Lower leg skin (tissue), 4 donors: ENCODE measurements around the gene METTL3. TPM values are rescaled to one million over a fixed set of nuclear protein-coding genes. Genes with fewer than 3 reads are reported as not detected.
A peak's percentile ranks its signal among the peaks of the same experiment; 100 is the strongest.

Source experiments
- DNase-seq, 2 donors: peaks; one replicate each; pipeline ENCODE4 v3.0.0-alpha.2; 2019; ENCODE audit warnings: low spot score in 2 of 2
- H3K4me3 ChIP-seq: fragments of 200-600 bp; sonication (generic); 2 replicates; pipeline ENCODE4 v1.5.1; 2017; ENCODE audit warnings: mild to moderate bottlenecking, low read depth; ENCODE audit not compliant: poor library complexity, severe bottlenecking
- CTCF ChIP-seq, 3 donors: fragments of 450-650 bp; IDR thresholded peaks; one replicate each; pipeline ENCODE4 v1.5.1; 2016; ENCODE audit warnings: antibody characterized with exemption in 3 of 3, mild to moderate bottlenecking in 3 of 3, moderate library complexity in 2 of 3
- POLR2A ChIP-seq, 2 donors: fragments of 450-650 bp; IDR thresholded peaks; one replicate each; pipeline ENCODE4 v1.6.1; 2016 to 2017; ENCODE audit warnings: antibody characterized with exemption in 2 of 2, mild to moderate bottlenecking in 1 of 2, moderate library complexity in 1 of 2
- WGBS, 2 donors: methylation state at CpG; one replicate each; pipeline ENCODE4 v1.1.5; 2018; 5-methylcytosine and 5-hydroxymethylcytosine counted together
- intact Hi-C: fragments of 100-400 bp; cut with DNase I; formaldehyde crosslinking; loops from one replicate; pipeline ENCODE4 v1.15.0; 2023; ENCODE audit warnings: low total_unique reads
- total RNA-seq, 4 donors: library from RNA; depleted of rRNA; stranded (reverse); fragments of >200 nt; gene quantifications; one replicate each; pipeline ENCODE4 v1.1.0, GENCODE V29; 2016

Gene METTL3
- total RNA-seq, 4 donors from 2014 or later = 33.4 to 60.0 (median 39.8) TPM

GRCh38 chr14:21476523-21476924, 34.6 kb downstream of the METTL3 start:
- H3K4me3 ChIP-seq = peak overlapping the region; percentile 29
- WGBS, 2 donors = 1% methylated on average over 26 of the region's 27 CpGs
- DNase-seq = peak in 1 of 2 donors; percentile 98
- TF ChIP-seq CTCF (IDR thresholded peaks at IDR 0.05) (no peak), POLR2A (IDR thresholded peaks at IDR 0.05) (no peak)
- intact Hi-C loops = loop anchor here (2.0 kb wide), 1 partner anchor 54 kb away; no protein-coding TSS in a partner anchor

- DNase-seq = no peak
- peak overlapping the region; percentile 29 for H3K4me3 ChIP-seq
- WGBS, 2 donors = 35 to 36% methylated on average over 10 of the region's 10 CpGs
- intact Hi-C loops = loop anchor here (2.0 kb wide), 1 partner anchor 55 kb away; no protein-coding TSS in a partner anchor
- TF ChIP-seq POLR2A (IDR thresholded peaks at IDR 0.05) (no peak), CTCF (IDR thresholded peaks at IDR 0.05) (no peak)
Measured at GRCh38 chr14:21475767-21476522, 35.2 kb downstream of the METTL3 start.

- H3K4me3 ChIP-seq = no peak overlapping the region
- intact Hi-C loops = no loop called here
- no peak for DNase-seq
- WGBS, 2 donors = 44 to 52% methylated on average over 1 of the region's 1 CpG
- TF ChIP-seq POLR2A (IDR thresholded peaks at IDR 0.05) (no peak), CTCF (IDR thresholded peaks at IDR 0.05) (no peak)
Measured at GRCh38 chr14:21467616-21468015, 43.5 kb downstream of the METTL3 start.

GRCh38 chr14:21455912-21456667, 55.0 kb downstream of the METTL3 start, which contains the start of gene CHD8:
CHD8 (minus strand) TSS chr14:21456123; CDS start chr14:21431643, 24,480 bp downstream.
- TF ChIP-seq CTCF (IDR thresholded peaks at IDR 0.05) (peak in 1 of 3 donors; percentile 15), POLR2A (IDR thresholded peaks at IDR 0.05) (no peak)
- intact Hi-C loops = no loop called here
- WGBS, 2 donors = 0 to 1% methylated on average over 29 to 36 of the region's 36 CpGs
- peak within 1 kb of the TSS; percentile 73 for H3K4me3 ChIP-seq
- peak; percentile 100 for DNase-seq

GRCh38 chr14:21455592-21455911, 55.6 kb downstream of the METTL3 start:
- WGBS, 2 donors = 0 to 1% methylated on average over 17 of the region's 17 CpGs
- DNase-seq = no peak
- H3K4me3 ChIP-seq = peak overlapping the region; percentile 73
- intact Hi-C loops = no loop called here
- TF ChIP-seq CTCF (IDR thresholded peaks at IDR 0.05) = no peak
- no peak for TF ChIP-seq POLR2A (IDR thresholded peaks at IDR 0.05)
